Measurements from ENCODE around the gene MYH4. TPM values are rescaled to one million over a fixed set of nuclear protein-coding genes. Genes with fewer than 3 reads are reported as not detected.

MYH4 gene
- polyA plus RNA-seq, 1 of the 3 experiments (the other 2 are of a cell fraction) = not detected

DNA sequence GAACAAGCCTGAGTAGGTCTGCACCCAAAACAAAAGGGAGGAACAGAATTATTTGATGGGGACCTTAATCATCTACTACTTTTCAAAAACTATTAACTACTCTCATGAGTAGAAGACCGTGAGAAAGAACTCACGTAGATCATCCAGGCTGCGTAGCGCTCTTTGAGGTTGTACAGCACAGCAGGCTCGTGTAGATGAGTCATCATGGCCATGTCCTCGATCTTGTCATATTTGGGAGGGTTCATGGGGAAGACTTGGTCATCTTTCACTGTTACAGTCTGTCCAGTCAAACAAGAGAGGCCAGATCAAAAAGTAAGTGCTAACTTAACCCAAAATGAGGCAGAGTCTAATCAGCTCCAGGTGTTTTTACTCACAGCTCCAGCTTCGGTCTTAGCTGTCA, 46.7 kb upstream of the MYH4 start:
- no peak for TF ChIP-seq JUND (IDR thresholded peaks at IDR 0.05)
- TF ChIP-seq, protein P1, sequence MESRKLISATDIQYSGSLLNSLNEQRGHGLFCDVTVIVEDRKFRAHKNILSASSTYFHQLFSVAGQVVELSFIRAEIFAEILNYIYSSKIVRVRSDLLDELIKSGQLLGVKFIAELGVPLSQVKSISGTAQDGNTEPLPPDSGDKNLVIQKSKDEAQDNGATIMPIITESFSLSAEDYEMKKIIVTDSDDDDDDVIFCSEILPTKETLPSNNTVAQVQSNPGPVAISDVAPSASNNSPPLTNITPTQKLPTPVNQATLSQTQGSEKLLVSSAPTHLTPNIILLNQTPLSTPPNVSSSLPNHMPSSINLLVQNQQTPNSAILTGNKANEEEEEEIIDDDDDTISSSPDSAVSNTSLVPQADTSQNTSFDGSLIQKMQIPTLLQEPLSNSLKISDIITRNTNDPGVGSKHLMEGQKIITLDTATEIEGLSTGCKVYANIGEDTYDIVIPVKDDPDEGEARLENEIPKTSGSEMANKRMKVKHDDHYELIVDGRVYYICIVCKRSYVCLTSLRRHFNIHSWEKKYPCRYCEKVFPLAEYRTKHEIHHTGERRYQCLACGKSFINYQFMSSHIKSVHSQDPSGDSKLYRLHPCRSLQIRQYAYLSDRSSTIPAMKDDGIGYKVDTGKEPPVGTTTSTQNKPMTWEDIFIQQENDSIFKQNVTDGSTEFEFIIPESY (IDR thresholded peaks at IDR 0.05; ENCODE audit: borderline replicate concordance, low read depth) = no peak
- no peak for TF ChIP-seq SIN3A (IDR thresholded peaks at IDR 0.05; ENCODE audit: borderline replicate concordance, low read depth, low read length)
- TF ChIP-seq SMC3 (IDR thresholded peaks at IDR 0.05; ENCODE audit: low read depth, low read length) = no peak
- TF ChIP-seq, protein P2, sequence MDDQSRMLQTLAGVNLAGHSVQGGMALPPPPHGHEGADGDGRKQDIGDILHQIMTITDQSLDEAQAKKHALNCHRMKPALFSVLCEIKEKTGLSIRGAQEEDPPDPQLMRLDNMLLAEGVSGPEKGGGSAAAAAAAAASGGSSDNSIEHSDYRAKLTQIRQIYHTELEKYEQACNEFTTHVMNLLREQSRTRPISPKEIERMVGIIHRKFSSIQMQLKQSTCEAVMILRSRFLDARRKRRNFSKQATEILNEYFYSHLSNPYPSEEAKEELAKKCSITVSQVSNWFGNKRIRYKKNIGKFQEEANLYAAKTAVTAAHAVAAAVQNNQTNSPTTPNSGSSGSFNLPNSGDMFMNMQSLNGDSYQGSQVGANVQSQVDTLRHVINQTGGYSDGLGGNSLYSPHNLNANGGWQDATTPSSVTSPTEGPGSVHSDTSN (IDR thresholded peaks at IDR 0.05) = no peak
- TF ChIP-seq RXRA (IDR thresholded peaks at IDR 0.05; ENCODE audit: borderline replicate concordance, low read depth) = no peak
- TF ChIP-seq, protein P3, sequence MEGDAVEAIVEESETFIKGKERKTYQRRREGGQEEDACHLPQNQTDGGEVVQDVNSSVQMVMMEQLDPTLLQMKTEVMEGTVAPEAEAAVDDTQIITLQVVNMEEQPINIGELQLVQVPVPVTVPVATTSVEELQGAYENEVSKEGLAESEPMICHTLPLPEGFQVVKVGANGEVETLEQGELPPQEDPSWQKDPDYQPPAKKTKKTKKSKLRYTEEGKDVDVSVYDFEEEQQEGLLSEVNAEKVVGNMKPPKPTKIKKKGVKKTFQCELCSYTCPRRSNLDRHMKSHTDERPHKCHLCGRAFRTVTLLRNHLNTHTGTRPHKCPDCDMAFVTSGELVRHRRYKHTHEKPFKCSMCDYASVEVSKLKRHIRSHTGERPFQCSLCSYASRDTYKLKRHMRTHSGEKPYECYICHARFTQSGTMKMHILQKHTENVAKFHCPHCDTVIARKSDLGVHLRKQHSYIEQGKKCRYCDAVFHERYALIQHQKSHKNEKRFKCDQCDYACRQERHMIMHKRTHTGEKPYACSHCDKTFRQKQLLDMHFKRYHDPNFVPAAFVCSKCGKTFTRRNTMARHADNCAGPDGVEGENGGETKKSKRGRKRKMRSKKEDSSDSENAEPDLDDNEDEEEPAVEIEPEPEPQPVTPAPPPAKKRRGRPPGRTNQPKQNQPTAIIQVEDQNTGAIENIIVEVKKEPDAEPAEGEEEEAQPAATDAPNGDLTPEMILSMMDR (IDR thresholded peaks at IDR 0.05) = no peak
- no peak for DNase-seq
- CTCF ChIA-PET = interaction anchor here (0.6 to 0.8 kb wide), 2 partner anchors 9 to 289 kb away, joined by 3 read pairs; no protein-coding TSS in a partner anchor
- no peaks in the 10 kb centered on the region; the same call in 1 of the 2 replicates for H3K27me3 ChIP-seq (ENCODE audit: insufficient read depth)
- H3K9me2 ChIP-seq = no peaks in the 10 kb centered on the region
- H3F3A ChIP-seq (replicated peaks; ENCODE audit: insufficient read depth) = no peaks in the 10 kb centered on the region
- POLR2A ChIA-PET = no interaction called here
- WGBS (ENCODE audit: low lambda C conversion rate) = 2% methylated on average over 7 of the region's 7 CpGs
- no peaks in the 10 kb centered on the region for H3K9me3 ChIP-seq
- no peaks in the 10 kb centered on the region for H3K4me1 ChIP-seq (ENCODE audit: control insufficient read depth in 1 of 2, insufficient read depth in 2 of 2, low read depth in 1 of 2, low read length in 1 of 2)
- no peak overlapping the region for H3K4me2 ChIP-seq
- H3K4me3 ChIP-seq (ENCODE audit: low read depth in 2 of 2, low read length in 1 of 2) = no peak overlapping the region
- no peak overlapping the region for H2AFZ ChIP-seq (ENCODE audit: low read depth)
- no peak overlapping the region for H3K9ac ChIP-seq
- no peaks in the 10 kb centered on the region for H3K79me2 ChIP-seq (ENCODE audit: insufficient read depth)
- no peaks in the 10 kb centered on the region for H4K20me1 ChIP-seq (ENCODE audit: insufficient read depth)
- H3K27ac ChIP-seq (ENCODE audit: low read depth in 2 of 2, low read length in 1 of 2) = no peak overlapping the region
- H3K36me3 ChIP-seq (replicated peaks in 1 of 2; ENCODE audit: control insufficient read depth in 1 of 2, insufficient read depth in 2 of 2, low read length in 1 of 2) = no peaks in the 10 kb centered on the region

DNA sequence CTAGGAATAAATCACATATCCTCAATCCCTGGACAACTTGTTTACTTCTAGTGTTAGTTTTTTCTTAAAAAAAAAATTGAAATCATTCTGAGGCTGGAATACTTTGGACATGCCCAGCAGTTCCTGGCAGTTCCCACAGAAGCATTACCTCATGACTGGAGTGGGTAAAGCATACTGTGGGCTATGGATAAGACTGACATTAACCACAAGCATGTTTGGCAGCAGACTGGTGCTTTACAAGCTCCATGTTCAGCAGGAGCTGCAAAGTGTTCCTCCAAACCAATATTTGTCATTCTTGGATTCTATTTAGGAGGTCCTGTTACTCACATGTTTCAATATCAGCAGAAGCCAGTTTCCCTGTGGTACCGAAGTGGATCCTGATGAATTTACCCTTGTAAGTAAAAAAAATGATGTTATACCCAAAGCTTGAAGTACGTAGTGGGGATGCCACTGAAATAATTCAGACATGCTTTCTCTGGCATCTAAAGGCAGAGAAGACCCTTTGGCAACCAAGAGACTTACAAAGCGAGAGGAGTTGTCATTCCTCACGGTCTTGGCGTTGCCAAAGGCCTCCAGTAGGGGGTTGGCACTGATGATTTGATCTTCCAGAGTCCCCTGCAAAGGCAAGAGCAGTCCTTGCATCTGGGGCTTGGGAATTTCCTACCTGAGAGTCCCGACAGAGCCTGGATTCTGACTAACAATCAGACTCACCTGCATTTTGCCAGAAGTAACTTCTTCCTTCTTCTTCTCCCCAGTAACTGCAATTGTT, 44.1 kb upstream of the MYH4 start:
- H3F3A ChIP-seq (replicated peaks; ENCODE audit: insufficient read depth) = no peaks in the 10 kb centered on the region
- WGBS (ENCODE audit: low lambda C conversion rate) = 3% methylated on average over 3 of the region's 6 CpGs
- no peaks in the 10 kb centered on the region for H3K79me2 ChIP-seq (ENCODE audit: insufficient read depth)
- H3K9me3 ChIP-seq = no peaks in the 10 kb centered on the region
- H2AFZ ChIP-seq (ENCODE audit: low read depth) = no peak overlapping the region
- no peak overlapping the region for H3K4me3 ChIP-seq (ENCODE audit: low read depth in 2 of 2, low read length in 1 of 2)
- H3K4me1 ChIP-seq (ENCODE audit: control insufficient read depth in 1 of 2, insufficient read depth in 2 of 2, low read depth in 1 of 2, low read length in 1 of 2) = no peaks in the 10 kb centered on the region
- H3K9me2 ChIP-seq = no peaks in the 10 kb centered on the region
- no peak overlapping the region for H3K27ac ChIP-seq (ENCODE audit: low read depth in 2 of 2, low read length in 1 of 2)
- CTCF ChIA-PET = interaction anchor here (1.0 to 1.6 kb wide), 2 partner anchors 104 to 783 kb away, joined by 3 to 4 read pairs; no protein-coding TSS in a partner anchor
- H3K36me3 ChIP-seq (replicated peaks in 1 of 2; ENCODE audit: control insufficient read depth in 1 of 2, insufficient read depth in 2 of 2, low read length in 1 of 2) = no peaks in the 10 kb centered on the region
- H3K9ac ChIP-seq = no peak overlapping the region
- no peak for TF ChIP-seq NFIC (IDR thresholded peaks at IDR 0.05; ENCODE audit: borderline replicate concordance)
- no peak for TF ChIP-seq CHD2 (IDR thresholded peaks at IDR 0.05; ENCODE audit: low read length, partially characterized antibody)
- TF ChIP-seq GABPA (IDR thresholded peaks at IDR 0.05; ENCODE audit: low read depth) = no peak
- TF ChIP-seq ELF1 (IDR thresholded peaks at IDR 0.05) = no peak
- TF ChIP-seq MXI1 (IDR thresholded peaks at IDR 0.05; ENCODE audit: low read depth, low read length) = no peak
- TF ChIP-seq RCOR1 (IDR thresholded peaks at IDR 0.05; ENCODE audit: low read length) = no peak
- TF ChIP-seq RAD21 (IDR thresholded peaks at IDR 0.05; ENCODE audit: low read length) = no peak
- no peak for TF ChIP-seq RXRA (IDR thresholded peaks at IDR 0.05; ENCODE audit: borderline replicate concordance, low read depth)
- TF ChIP-seq SIN3A (IDR thresholded peaks at IDR 0.05; ENCODE audit: borderline replicate concordance, low read depth, low read length) = no peak
- TF ChIP-seq, protein P4, sequence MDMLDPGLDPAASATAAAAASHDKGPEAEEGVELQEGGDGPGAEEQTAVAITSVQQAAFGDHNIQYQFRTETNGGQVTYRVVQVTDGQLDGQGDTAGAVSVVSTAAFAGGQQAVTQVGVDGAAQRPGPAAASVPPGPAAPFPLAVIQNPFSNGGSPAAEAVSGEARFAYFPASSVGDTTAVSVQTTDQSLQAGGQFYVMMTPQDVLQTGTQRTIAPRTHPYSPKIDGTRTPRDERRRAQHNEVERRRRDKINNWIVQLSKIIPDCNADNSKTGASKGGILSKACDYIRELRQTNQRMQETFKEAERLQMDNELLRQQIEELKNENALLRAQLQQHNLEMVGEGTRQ (IDR thresholded peaks at IDR 0.05; ENCODE audit: borderline replicate concordance, low read depth, low read length) = no peak
- no peak for TF ChIP-seq GATA2 (CRISPR knock-in tag; IDR thresholded peaks at IDR 0.05)
- TF ChIP-seq JUND (IDR thresholded peaks at IDR 0.05) = no peak
- TF ChIP-seq POLR2AphosphoS5 (IDR thresholded peaks at IDR 0.05; ENCODE audit: low read depth, low read length) = no peak
- TF ChIP-seq, protein P5, sequence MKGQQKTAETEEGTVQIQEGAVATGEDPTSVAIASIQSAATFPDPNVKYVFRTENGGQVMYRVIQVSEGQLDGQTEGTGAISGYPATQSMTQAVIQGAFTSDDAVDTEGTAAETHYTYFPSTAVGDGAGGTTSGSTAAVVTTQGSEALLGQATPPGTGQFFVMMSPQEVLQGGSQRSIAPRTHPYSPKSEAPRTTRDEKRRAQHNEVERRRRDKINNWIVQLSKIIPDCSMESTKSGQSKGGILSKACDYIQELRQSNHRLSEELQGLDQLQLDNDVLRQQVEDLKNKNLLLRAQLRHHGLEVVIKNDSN (IDR thresholded peaks at IDR 0.05; ENCODE audit: borderline replicate concordance, low read depth) = no peak
- no peak for TF ChIP-seq EZH2phosphoT487 (IDR thresholded peaks at IDR 0.05; ENCODE audit: borderline replicate concordance, low read depth)
- POLR2A ChIA-PET = no interaction called here
- H4K20me1 ChIP-seq (ENCODE audit: insufficient read depth) = no peaks in the 10 kb centered on the region
- H3K4me2 ChIP-seq = no peak overlapping the region
- no peak for DNase-seq
- peaks cover 5% of the 10 kb centered on the region; the same call in 1 of the 2 replicates for H3K27me3 ChIP-seq (ENCODE audit: insufficient read depth)

Measured in SK-N-SH (cell line).